Neural progenitor cell (in vitro differentiated cells): ENCODE measurements around the gene SMIM22. TPM values are rescaled to one million over a fixed set of nuclear protein-coding genes. Genes with fewer than 3 reads are reported as not detected.

Experiments
- DNase-seq: peaks from one replicate; pipeline ENCODE4 v3.0.0-alpha.2; 2016; ENCODE audit warnings: low spot score
- H2AFZ ChIP-seq: fragments of 200-600 bp; sonication (generic); replicated peaks from 2 replicates; pipeline ENCODE4 v1.6.1; 2016; ENCODE audit warnings: antibody characterized with exemption
- H3F3A ChIP-seq: fragments of 200-600 bp; sonication (generic); 2 replicates; pipeline ENCODE4 v1.6.1; 2016; ENCODE audit warnings: antibody characterized with exemption, low read depth
- H3K27ac ChIP-seq: fragments of 200-600 bp; sonication (generic); 2 replicates; pipeline ENCODE4 v1.5.1; 2016; ENCODE audit warnings: mild to moderate bottlenecking
- H3K27me3 ChIP-seq: fragments of 200-600 bp; sonication (generic); 2 replicates; pipeline ENCODE4 v1.6.1; 2016; ENCODE audit warnings: mild to moderate bottlenecking, moderate library complexity
- H3K36me3 ChIP-seq: fragments of 200-600 bp; sonication (generic); 2 replicates; pipeline ENCODE4 v1.5.1; 2016
- H3K4me1 ChIP-seq: fragments of 200-600 bp; sonication (generic); 2 replicates; pipeline ENCODE4 v1.6.1; 2016; ENCODE audit warnings: mixed run types
- H3K4me2 ChIP-seq: fragments of 200-600 bp; sonication (generic); 2 replicates; pipeline ENCODE4 v1.6.1; 2016
- H3K4me3 ChIP-seq: fragments of 200-600 bp; sonication (generic); 2 replicates; pipeline ENCODE4 v1.5.1; 2016
- H3K79me2 ChIP-seq: fragments of 200-600 bp; sonication (generic); 2 replicates; pipeline ENCODE4 v1.6.1; 2016; ENCODE audit warnings: low read depth
- H3K9ac ChIP-seq: fragments of 200-600 bp; sonication (generic); 2 replicates; pipeline ENCODE4 v1.6.1; 2016
- H3K9me3 ChIP-seq: fragments of 200-600 bp; sonication (generic); 2 replicates; pipeline ENCODE4 v1.5.1; 2016; ENCODE audit warnings: low read depth
- H4K20me1 ChIP-seq: fragments of 200-600 bp; sonication (generic); 2 replicates; pipeline ENCODE4 v1.6.1; 2016; ENCODE audit warnings: low read depth
- H3K27ac Mint-ChIP-seq: 3 replicates; pipeline ENCODE4 v1.8.0; 2021; ENCODE audit warnings: mixed read lengths
- H3K27me3 Mint-ChIP-seq: 2 replicates; pipeline ENCODE4 v1.8.0; 2022; ENCODE audit warnings: low read depth, mild to moderate bottlenecking, inconsistent platforms, moderate library complexity, mixed read lengths; ENCODE audit not compliant: insufficient read depth
- H3K36me3 Mint-ChIP-seq: 3 replicates; pipeline ENCODE4 v1.8.0; 2021; ENCODE audit warnings: mixed read lengths
- H3K4me1 Mint-ChIP-seq: 3 replicates; pipeline ENCODE4 v1.8.0; 2021; ENCODE audit warnings: mixed read lengths
- H3K4me3 Mint-ChIP-seq: 3 replicates; pipeline ENCODE4 v1.8.0; 2021; ENCODE audit warnings: mild to moderate bottlenecking, moderate library complexity, mixed read lengths
- H3K9me3 Mint-ChIP-seq: 3 replicates; pipeline ENCODE4 v1.8.0; 2020; ENCODE audit warnings: mixed read lengths
- CTCF ChIP-seq: fragments of 200-600 bp; sonication (generic); IDR thresholded peaks from 2 replicates; pipeline ENCODE4 v1.5.1; 2017; ENCODE audit warnings: antibody characterized with exemption, mild to moderate bottlenecking
- EZH2 ChIP-seq: fragments of 200-600 bp; sonication (generic); IDR thresholded peaks from 2 replicates; pipeline ENCODE4 v1.6.1; 2017; ENCODE audit warnings: antibody characterized with exemption, mild to moderate bottlenecking, moderate library complexity
- EZH2phosphoT487 ChIP-seq: fragments of 200-600 bp; sonication (generic); IDR thresholded peaks from 2 replicates; pipeline ENCODE4 v1.6.1; 2017; ENCODE audit warnings: antibody characterized with exemption
- total RNA-seq: library from RNA; depleted of rRNA; stranded (reverse); fragments of >200 nt; gene quantifications from 2 replicates; pipeline ENCODE4 v1.2.3, GENCODE V29; 2015; ENCODE audit warnings: low replicate concordance

Gene SMIM22
- total RNA-seq, 1 donor from 2014 or later = not detected

- no peaks in the 10 kb centered on the region for H4K20me1 ChIP-seq
- no peaks in the 10 kb centered on the region for H3K9me3 Mint-ChIP-seq
- no peak overlapping the region for H3K4me3 Mint-ChIP-seq
- no peaks in the 10 kb centered on the region for H3K79me2 ChIP-seq
- H3K9ac ChIP-seq = no peak overlapping the region
- H3K4me2 ChIP-seq = no peak overlapping the region
- H3K4me1 Mint-ChIP-seq = no peaks in the 10 kb centered on the region
- no peaks in the 10 kb centered on the region for H3K4me1 ChIP-seq
- no peak overlapping the region for H3K4me3 ChIP-seq
- no peak for DNase-seq
- H3K36me3 Mint-ChIP-seq = peaks cover 25% of the 10 kb centered on the region
- no peaks in the 10 kb centered on the region for H3K27me3 ChIP-seq
- H2AFZ ChIP-seq = no peak overlapping the region
- H3K36me3 ChIP-seq = peaks cover 10% of the 10 kb centered on the region
- no peaks in the 10 kb centered on the region for H3K27me3 Mint-ChIP-seq
- H3K9me3 ChIP-seq = no peaks in the 10 kb centered on the region
- no peak overlapping the region for H3K27ac Mint-ChIP-seq
- no peak overlapping the region for H3K27ac ChIP-seq
- H3F3A ChIP-seq = no peaks in the 10 kb centered on the region
- TF ChIP-seq EZH2 (no peak), EZH2phosphoT487 (no peak), CTCF (no peak)
Measured at GRCh38 chr16:4832698-4833343, 37.7 kb downstream of the SMIM22 start.

- Histone ChIP-seq H3F3A (no peaks in the 10 kb centered on the region), H3K36me3 (peaks cover 10% of the 10 kb centered on the region), H3K4me1 (no peaks in the 10 kb centered on the region), H3K4me2 (no peak overlapping the region), H3K27ac (no peak overlapping the region), H3K27me3 (no peaks in the 10 kb centered on the region), H3K9me3 (no peaks in the 10 kb centered on the region), H3K79me2 (no peaks in the 10 kb centered on the region), H2AFZ (no peak overlapping the region), H3K9ac (no peak overlapping the region), H3K4me3 (no peak overlapping the region), H4K20me1 (no peaks in the 10 kb centered on the region)
- no peaks in the 10 kb centered on the region for H3K27me3 Mint-ChIP-seq
- H3K36me3 Mint-ChIP-seq = peaks cover 23% of the 10 kb centered on the region
- H3K4me1 Mint-ChIP-seq = no peaks in the 10 kb centered on the region
- no peak for TF ChIP-seq CTCF
- no peak for TF ChIP-seq EZH2phosphoT487
- no peak for TF ChIP-seq EZH2
- H3K4me3 Mint-ChIP-seq = no peak overlapping the region
- H3K9me3 Mint-ChIP-seq = no peaks in the 10 kb centered on the region
- DNase-seq = no peak
- H3K27ac Mint-ChIP-seq = no peak overlapping the region
Measured at GRCh38 chr16:4833584-4833983, 38.4 kb downstream of the SMIM22 start.

GRCh38 chr16:4836727-4837126, 41.6 kb downstream of the SMIM22 start:
- H3K9ac ChIP-seq = no peak overlapping the region
- no peaks in the 10 kb centered on the region for H3K4me1 ChIP-seq
- no peak for DNase-seq
- Mint-ChIP-seq H3K27me3 (no peaks in the 10 kb centered on the region), H3K36me3 (peaks cover 24% of the 10 kb centered on the region), H3K4me3 (no peak overlapping the region), H3K4me1 (no peaks in the 10 kb centered on the region), H3K27ac (no peak overlapping the region), H3K9me3 (no peaks in the 10 kb centered on the region)
- H3K4me3 ChIP-seq = no peak overlapping the region
- TF ChIP-seq EZH2 (no peak), EZH2phosphoT487 (no peak), CTCF (no peak)
- H3K79me2 ChIP-seq = peaks cover 4% of the 10 kb centered on the region
- no peak overlapping the region for H3K27ac ChIP-seq
- no peaks in the 10 kb centered on the region for H3K9me3 ChIP-seq
- H3K27me3 ChIP-seq = no peaks in the 10 kb centered on the region
- H3K4me2 ChIP-seq = no peak overlapping the region
- H2AFZ ChIP-seq = no peak overlapping the region
- peaks cover 6% of the 10 kb centered on the region for H3F3A ChIP-seq
- H3K36me3 ChIP-seq = peaks cover 10% of the 10 kb centered on the region
- H4K20me1 ChIP-seq = peaks cover 4% of the 10 kb centered on the region
